ENCODE measurements around the gene WDR77. TPM values are rescaled to one million over a fixed set of nuclear protein-coding genes. Genes with fewer than 3 reads are reported as not detected.

Gene WDR77
- total and polyA plus RNA-seq, 9 donors = 27.5 to 42.9 (median 37.0) TPM

DNA sequence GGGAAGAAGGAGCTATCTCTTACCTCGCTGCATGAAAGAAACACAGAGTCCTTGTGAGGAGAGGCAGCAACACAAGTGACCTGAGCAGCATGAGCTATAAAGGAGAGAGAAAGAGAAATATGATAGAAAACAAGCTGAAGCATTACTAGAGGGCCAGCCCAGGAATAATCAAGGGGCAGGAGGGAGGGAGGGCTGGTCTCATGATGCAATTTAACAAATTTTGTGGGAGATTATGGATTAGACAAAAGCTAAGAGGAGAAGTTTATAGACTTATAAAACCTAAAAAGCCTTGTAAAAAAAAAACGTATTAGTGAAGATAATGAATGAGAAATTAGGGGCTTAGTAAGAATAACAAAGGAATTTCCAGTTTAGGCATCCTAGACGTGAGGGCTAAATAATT lies 5.0 kb downstream of the WDR77 start:
- Histone ChIP-seq H3K9me3 (replicated peaks; ENCODE audit: control insufficient read depth, low read depth, low read length) (no peaks in the 10 kb centered on the region), H3K4me3 (ENCODE audit: low read length) (no peak overlapping the region), H3K4me1 (ENCODE audit: control insufficient read depth, insufficient read depth, low read length) (peaks cover 5% of the 10 kb centered on the region), H3K27me3 (ENCODE audit: control insufficient read depth, insufficient read depth, low read length) (no peaks in the 10 kb centered on the region), H3K36me3 (ENCODE audit: control insufficient read depth, insufficient read depth, low read length) (peaks cover 61% of the 10 kb centered on the region), H3K27ac (ENCODE audit: low read length) (no peak overlapping the region)
- DNase-seq = no peak
- WGBS (ENCODE audit: insufficient coverage) = 78% methylated on average over 1 of the region's 3 CpGs

- Histone ChIP-seq H3K4me3 (ENCODE audit: low read length) (no peak overlapping the region), H3K9me3 (replicated peaks; ENCODE audit: control insufficient read depth, low read depth, low read length) (no peaks in the 10 kb centered on the region), H3K27me3 (ENCODE audit: control insufficient read depth, insufficient read depth, low read length) (no peaks in the 10 kb centered on the region), H3K27ac (ENCODE audit: low read length) (no peak overlapping the region), H3K4me1 (ENCODE audit: control insufficient read depth, insufficient read depth, low read length) (peaks cover 2% of the 10 kb centered on the region), H3K36me3 (ENCODE audit: control insufficient read depth, insufficient read depth, low read length) (peaks cover 68% of the 10 kb centered on the region)
- WGBS (ENCODE audit: insufficient coverage) = 92% methylated on average over 2 of the region's 4 CpGs
- DNase-seq = no peak
Observed at GRCh38 chr1:111442457-111442856, 6.6 kb downstream of the WDR77 start.

- Histone ChIP-seq H3K9me3 (replicated peaks; ENCODE audit: control insufficient read depth, low read depth, low read length) (no peaks in the 10 kb centered on the region), H3K27ac (ENCODE audit: low read length) (no peak overlapping the region), H3K36me3 (ENCODE audit: control insufficient read depth, insufficient read depth, low read length) (peaks cover 61% of the 10 kb centered on the region), H3K4me3 (ENCODE audit: low read length) (no peak overlapping the region), H3K27me3 (ENCODE audit: control insufficient read depth, insufficient read depth, low read length) (no peaks in the 10 kb centered on the region), H3K4me1 (ENCODE audit: control insufficient read depth, insufficient read depth, low read length) (no peaks in the 10 kb centered on the region)
- no peak for DNase-seq
- 50% methylated on average over 1 of the region's 9 CpGs for WGBS (ENCODE audit: insufficient coverage)
Observed at GRCh38 chr1:111441573-111442192, 7.4 kb downstream of the WDR77 start.

DNA sequence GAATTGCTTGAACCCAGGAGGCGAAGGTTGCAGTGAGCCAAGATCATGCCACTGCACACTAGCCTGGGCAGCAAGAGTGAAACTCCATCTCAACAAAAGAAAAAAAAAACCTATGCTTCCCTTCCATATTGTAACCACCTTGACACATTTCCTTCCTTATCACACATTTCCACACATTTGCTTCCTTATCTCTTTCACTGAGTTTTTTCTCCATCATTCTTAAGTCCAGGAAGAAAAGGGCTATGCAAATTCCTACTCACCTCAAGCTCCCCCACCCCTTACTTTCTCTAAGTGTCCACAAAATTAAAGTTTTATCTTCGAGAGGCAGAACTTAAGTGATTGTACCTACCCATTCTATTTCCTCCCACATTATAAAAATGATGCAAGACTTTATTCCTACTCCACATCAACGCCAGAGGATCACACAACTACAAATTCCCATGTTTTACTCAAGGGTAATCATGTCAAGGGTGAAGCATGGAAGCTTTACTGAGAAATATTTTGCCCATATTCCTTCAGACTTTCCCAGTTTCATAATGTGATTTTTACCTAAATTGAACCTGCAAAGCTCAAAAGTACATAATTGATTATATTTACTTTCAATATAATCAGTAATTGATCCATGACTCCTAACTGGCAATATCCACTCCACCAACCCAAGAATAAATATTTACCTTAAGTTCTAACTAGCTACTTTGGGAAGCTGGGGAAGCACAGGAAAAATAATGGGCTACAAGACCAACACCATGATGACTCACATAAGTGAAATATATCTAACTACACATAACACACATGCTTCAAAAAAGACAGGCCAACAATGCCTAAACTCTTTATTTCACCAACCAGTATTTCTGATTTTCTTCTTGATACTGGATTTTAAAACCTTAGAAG lies 9.3 kb downstream of the WDR77 start:
- 70% methylated on average over 2 of the region's 3 CpGs for WGBS (ENCODE audit: insufficient coverage)
- H3K27me3 ChIP-seq (ENCODE audit: control insufficient read depth, insufficient read depth, low read length) = no peaks in the 10 kb centered on the region
- H3K4me1 ChIP-seq (ENCODE audit: control insufficient read depth, insufficient read depth, low read length) = no peaks in the 10 kb centered on the region
- H3K27ac ChIP-seq (ENCODE audit: low read length) = no peak overlapping the region
- no peak for DNase-seq
- peaks cover 53% of the 10 kb centered on the region for H3K36me3 ChIP-seq (ENCODE audit: control insufficient read depth, insufficient read depth, low read length)
- no peak overlapping the region for H3K4me3 ChIP-seq (ENCODE audit: low read length)
- no peaks in the 10 kb centered on the region for H3K9me3 ChIP-seq (replicated peaks; ENCODE audit: control insufficient read depth, low read depth, low read length)

GRCh38 chr1:111436726-111437125 lies 12.3 kb downstream of the WDR77 start:
- Histone ChIP-seq H3K4me3 (ENCODE audit: low read length) (no peak overlapping the region), H3K27ac (ENCODE audit: low read length) (no peak overlapping the region), H3K36me3 (ENCODE audit: control insufficient read depth, insufficient read depth, low read length) (peaks cover 24% of the 10 kb centered on the region), H3K9me3 (replicated peaks; ENCODE audit: control insufficient read depth, low read depth, low read length) (no peaks in the 10 kb centered on the region), H3K4me1 (ENCODE audit: control insufficient read depth, insufficient read depth, low read length) (no peaks in the 10 kb centered on the region), H3K27me3 (ENCODE audit: control insufficient read depth, insufficient read depth, low read length) (no peaks in the 10 kb centered on the region)
- 80% methylated on average over 1 of the region's 3 CpGs for WGBS (ENCODE audit: insufficient coverage)
- DNase-seq = no peak

GRCh38 chr1:111424281-111424680 lies 24.8 kb downstream of the WDR77 start:
- Histone ChIP-seq H3K4me1 (ENCODE audit: control insufficient read depth, insufficient read depth, low read length) (no peaks in the 10 kb centered on the region), H3K27ac (ENCODE audit: low read length) (no peak overlapping the region), H3K9me3 (replicated peaks; ENCODE audit: control insufficient read depth, low read depth, low read length) (no peaks in the 10 kb centered on the region), H3K36me3 (ENCODE audit: control insufficient read depth, insufficient read depth, low read length) (no peaks in the 10 kb centered on the region), H3K27me3 (ENCODE audit: control insufficient read depth, insufficient read depth, low read length) (no peaks in the 10 kb centered on the region), H3K4me3 (ENCODE audit: low read length) (no peak overlapping the region)
- DNase-seq = no peak
- no CpG with 5 or more reads among the region's 3 CpGs for WGBS (ENCODE audit: insufficient coverage)

DNA sequence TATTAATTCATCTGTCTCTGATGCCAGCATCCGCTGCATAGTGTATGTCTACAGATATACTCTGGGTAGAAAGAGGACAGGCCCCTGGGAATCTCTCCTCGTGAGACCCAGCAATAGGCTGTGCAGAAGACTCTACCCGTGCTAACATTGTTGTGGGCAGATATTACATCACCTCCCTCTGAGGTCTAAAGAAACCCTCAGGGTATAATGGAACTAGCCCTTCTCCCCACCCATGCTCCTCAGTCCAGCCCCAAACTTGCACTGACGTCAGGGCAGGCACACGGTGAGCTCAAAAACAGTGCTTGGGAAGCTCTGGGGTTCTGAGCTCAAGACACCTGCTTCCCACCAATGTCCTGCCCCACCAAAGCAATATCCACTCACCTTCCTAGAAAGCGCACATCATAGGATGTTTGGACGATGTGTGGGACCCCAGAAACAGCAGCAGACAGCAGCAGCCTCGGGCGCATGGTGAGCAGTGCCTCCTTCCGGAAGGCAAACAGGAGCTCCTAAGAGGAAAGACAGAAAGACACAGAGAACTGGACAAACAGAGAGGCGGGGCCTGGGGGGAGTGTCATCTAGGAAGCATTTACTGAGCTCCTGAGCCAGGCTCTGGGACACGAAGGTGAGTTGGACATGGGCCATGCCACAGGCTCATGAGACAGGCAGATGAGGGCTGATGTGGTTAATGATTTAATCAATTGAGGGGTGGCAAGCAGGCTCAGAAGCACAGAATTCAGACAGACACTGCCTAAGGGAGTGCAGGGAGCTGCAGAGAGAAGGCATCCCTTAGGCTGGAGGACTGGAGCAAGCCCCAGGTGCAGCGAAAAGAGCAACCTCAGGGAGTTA lies 26.3 kb downstream of the WDR77 start:
- no peaks in the 10 kb centered on the region for H3K36me3 ChIP-seq (ENCODE audit: control insufficient read depth, insufficient read depth, low read length)
- no peak overlapping the region for H3K27ac ChIP-seq (ENCODE audit: low read length)
- no peak overlapping the region for H3K4me3 ChIP-seq (ENCODE audit: low read length)
- 74% methylated on average over 11 of the region's 13 CpGs for WGBS (ENCODE audit: insufficient coverage)
- H3K4me1 ChIP-seq (ENCODE audit: control insufficient read depth, insufficient read depth, low read length) = no peaks in the 10 kb centered on the region
- no peaks in the 10 kb centered on the region for H3K27me3 ChIP-seq (ENCODE audit: control insufficient read depth, insufficient read depth, low read length)
- no peak for DNase-seq
- H3K9me3 ChIP-seq (replicated peaks; ENCODE audit: control insufficient read depth, low read depth, low read length) = no peaks in the 10 kb centered on the region

DNA sequence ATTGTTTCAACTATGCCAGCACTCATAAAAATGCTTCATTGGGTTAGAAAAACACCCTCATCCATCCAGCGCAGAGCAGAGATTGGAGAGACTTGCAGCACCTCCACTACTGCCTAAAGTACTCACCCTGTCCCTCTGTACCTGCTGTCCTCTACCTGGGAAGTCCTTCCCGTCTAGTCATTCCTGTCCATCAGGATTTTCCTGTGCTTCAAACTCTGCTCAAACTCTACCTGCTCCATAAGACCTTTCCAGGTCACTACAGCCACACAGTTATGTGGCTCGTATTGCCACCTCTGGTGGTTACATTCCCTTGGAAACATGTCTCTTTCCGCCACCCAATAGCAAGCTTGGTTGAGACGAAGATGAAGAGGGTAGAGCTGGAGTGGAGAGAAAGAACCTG lies 28.7 kb downstream of the WDR77 start:
- Histone ChIP-seq H3K27ac (ENCODE audit: low read length) (no peak overlapping the region), H3K36me3 (ENCODE audit: control insufficient read depth, insufficient read depth, low read length) (no peaks in the 10 kb centered on the region), H3K9me3 (replicated peaks; ENCODE audit: control insufficient read depth, low read depth, low read length) (no peaks in the 10 kb centered on the region), H3K4me1 (ENCODE audit: control insufficient read depth, insufficient read depth, low read length) (no peaks in the 10 kb centered on the region), H3K4me3 (ENCODE audit: low read length) (no peak overlapping the region), H3K27me3 (ENCODE audit: control insufficient read depth, insufficient read depth, low read length) (no peaks in the 10 kb centered on the region)
- DNase-seq = no peak
- WGBS (ENCODE audit: insufficient coverage) = 73% methylated on average over 2 of the region's 5 CpGs

DNA sequence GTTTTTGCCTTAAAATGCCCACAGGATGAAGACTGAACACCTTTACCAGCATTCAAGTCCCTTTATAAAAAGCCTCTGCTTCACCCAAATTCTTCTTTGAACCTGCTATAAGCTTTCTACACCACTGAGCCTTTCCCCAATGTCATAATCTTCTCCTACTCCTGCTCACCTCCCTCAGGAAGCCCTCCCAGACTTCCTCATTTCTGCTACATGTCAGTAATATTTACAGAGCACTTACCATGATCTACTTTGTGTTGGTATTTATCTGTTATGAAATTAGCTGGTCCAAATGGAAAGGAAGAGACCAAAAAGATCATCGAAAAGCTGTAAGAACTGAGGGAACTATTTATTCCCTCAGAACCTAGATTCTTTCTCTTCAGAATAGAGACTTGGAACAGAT lies 30.0 kb downstream of the WDR77 start:
- Histone ChIP-seq H3K4me3 (ENCODE audit: low read length) (no peak overlapping the region), H3K27ac (ENCODE audit: low read length) (no peak overlapping the region), H3K36me3 (ENCODE audit: control insufficient read depth, insufficient read depth, low read length) (no peaks in the 10 kb centered on the region), H3K27me3 (ENCODE audit: control insufficient read depth, insufficient read depth, low read length) (no peaks in the 10 kb centered on the region), H3K4me1 (ENCODE audit: control insufficient read depth, insufficient read depth, low read length) (no peaks in the 10 kb centered on the region), H3K9me3 (replicated peaks; ENCODE audit: control insufficient read depth, low read depth, low read length) (no peaks in the 10 kb centered on the region)
- DNase-seq = no peak
- WGBS (ENCODE audit: insufficient coverage) = no CpG with 5 or more reads among the region's 1 CpG

DNA sequence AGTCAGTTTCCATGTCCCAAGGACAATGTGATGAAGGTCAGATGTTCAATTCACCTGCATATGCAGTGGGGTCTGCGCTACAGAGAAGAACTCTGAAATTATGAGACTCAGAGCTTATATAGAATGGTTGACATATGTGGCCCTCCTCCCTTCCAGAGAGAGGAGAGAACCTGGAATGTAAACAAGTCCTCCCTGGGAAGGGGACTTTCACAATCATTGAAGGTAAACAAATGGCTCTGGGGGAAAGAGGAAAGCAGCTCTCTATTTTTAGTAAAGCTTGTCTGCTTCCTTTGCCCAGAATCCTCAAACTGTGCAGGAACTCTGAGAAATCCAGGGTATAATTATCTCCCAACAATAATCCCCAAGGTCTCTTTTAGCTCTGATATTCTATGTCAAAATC lies 31.3 kb downstream of the WDR77 start:
- H3K27me3 ChIP-seq (ENCODE audit: control insufficient read depth, insufficient read depth, low read length) = no peaks in the 10 kb centered on the region

More for the DNA sequence above, 31.3 kb downstream of the WDR77 start:
- Histone ChIP-seq H3K27ac (ENCODE audit: low read length) (no peak overlapping the region), H3K4me3 (ENCODE audit: low read length) (no peak overlapping the region), H3K9me3 (replicated peaks; ENCODE audit: control insufficient read depth, low read depth, low read length) (no peaks in the 10 kb centered on the region), H3K36me3 (ENCODE audit: control insufficient read depth, insufficient read depth, low read length) (no peaks in the 10 kb centered on the region), H3K4me1 (ENCODE audit: control insufficient read depth, insufficient read depth, low read length) (no peaks in the 10 kb centered on the region)
- DNase-seq = no peak
- WGBS (ENCODE audit: insufficient coverage) = no CpG with 5 or more reads among the region's 1 CpG
